AG09319 (cell line): Measurements from ENCODE around the gene SEMA3G.

Experiments
- DNase-seq: peaks from one replicate; pipeline ENCODE4 v3.0.0-alpha.2; 2010; ENCODE audit warnings: low read depth; ENCODE audit errors: extremely low read depth
- CTCF ChIP-seq: IDR thresholded peaks from 2 replicates; pipeline ENCODE4 v1.5.1; 2011; ENCODE audit warnings: low read depth, mild to moderate bottlenecking, inconsistent platforms, low read length, moderate library complexity

The SEMA3G gene

GRCh38 chr3:52483081-52483480 lies 38.2 kb upstream of the SEMA3G start:
- no peak for DNase-seq
- TF ChIP-seq CTCF = no peak

- DNase-seq = no peak
- peak; percentile 40 for TF ChIP-seq CTCF
Observed at GRCh38 chr3:52481819-52482521, 37.1 kb upstream of the SEMA3G start.

GRCh38 chr3:52480768-52481715 lies 36.1 kb upstream of the SEMA3G start:
- no peak for TF ChIP-seq CTCF
- no peak for DNase-seq

GRCh38 chr3:52479877-52480575 lies 35.1 kb upstream of the SEMA3G start:
- no peak for DNase-seq
- TF ChIP-seq CTCF = no peak

- no peak for TF ChIP-seq CTCF
- no peak for DNase-seq
Observed at GRCh38 chr3:52479037-52479876, 34.4 kb upstream of the SEMA3G start.

GRCh38 chr3:52477796-52478095 lies 32.8 kb upstream of the SEMA3G start:
- no peak for DNase-seq
- no peak for TF ChIP-seq CTCF
